Measurements from ENCODE around the gene SLC26A5.
"Not testable (repeated sequence)": the region's sequence is repeated elsewhere in the genome, so short reads cannot be mapped to it uniquely, and the experiment has no call there.

Gene SLC26A5

DNA sequence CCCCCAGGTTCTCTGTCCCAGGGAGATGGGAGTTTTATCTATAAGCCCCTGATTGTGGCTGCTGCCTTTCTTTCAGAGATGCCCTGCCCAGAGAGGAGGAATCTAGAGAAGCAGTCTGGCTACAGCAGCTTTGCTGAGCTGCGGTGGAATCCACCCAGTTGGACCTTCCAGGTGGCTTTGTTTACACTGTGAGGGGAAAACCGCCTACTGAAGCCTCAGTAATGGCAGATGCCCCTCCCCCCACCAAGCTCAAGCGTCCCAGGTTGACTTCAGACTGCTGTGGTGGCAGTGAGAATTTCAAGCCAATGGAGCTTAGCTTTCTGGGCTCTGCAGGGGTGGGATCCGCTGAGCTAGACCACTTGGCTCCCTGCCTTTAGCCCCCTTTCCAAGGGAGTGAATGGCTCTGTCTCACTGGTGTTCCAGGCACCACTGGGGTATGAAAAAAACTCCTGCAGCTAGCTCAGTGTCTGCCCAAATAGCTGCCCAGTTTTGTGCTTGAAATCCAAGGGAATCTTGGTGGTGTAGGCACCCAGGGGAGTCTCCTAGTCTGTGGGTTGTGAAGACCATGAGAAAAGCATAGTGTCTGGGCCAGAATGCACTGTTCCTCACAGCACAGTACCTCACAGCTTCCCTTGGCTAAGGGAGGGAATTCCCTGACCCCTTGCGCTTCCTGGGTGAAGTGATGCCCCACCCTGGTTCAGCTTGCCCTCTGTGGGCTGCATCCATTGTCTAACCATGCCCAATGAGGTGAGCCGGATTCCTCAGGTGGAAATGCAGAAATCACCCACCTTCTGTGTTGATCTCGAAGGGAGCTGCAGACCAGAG is 40.0 kb downstream of the SLC26A5 start:
- DNase-seq (ENCODE audit: low spot score), result not testable (repeated sequence)

DNA sequence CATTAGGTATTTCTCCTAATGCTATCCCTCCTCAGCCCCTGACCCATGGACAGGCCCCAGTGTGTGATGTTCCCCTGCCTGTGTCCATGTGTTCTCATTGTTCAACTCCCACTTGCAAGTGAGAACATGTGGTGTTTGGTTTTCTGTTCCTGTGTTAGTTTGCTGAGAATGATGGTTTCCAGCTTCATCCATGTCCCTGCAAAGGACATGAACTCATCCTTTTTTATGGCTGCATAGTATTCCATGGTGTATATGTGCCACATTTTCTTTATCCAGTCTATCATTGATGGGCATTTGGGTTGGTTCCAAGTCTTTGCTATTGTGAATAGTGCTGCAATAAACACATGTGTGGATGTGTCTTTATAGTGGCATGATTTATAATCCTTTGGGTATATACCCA is 46.3 kb downstream of the SLC26A5 start:
- not testable (repeated sequence) for DNase-seq (ENCODE audit: low spot score)

DNA sequence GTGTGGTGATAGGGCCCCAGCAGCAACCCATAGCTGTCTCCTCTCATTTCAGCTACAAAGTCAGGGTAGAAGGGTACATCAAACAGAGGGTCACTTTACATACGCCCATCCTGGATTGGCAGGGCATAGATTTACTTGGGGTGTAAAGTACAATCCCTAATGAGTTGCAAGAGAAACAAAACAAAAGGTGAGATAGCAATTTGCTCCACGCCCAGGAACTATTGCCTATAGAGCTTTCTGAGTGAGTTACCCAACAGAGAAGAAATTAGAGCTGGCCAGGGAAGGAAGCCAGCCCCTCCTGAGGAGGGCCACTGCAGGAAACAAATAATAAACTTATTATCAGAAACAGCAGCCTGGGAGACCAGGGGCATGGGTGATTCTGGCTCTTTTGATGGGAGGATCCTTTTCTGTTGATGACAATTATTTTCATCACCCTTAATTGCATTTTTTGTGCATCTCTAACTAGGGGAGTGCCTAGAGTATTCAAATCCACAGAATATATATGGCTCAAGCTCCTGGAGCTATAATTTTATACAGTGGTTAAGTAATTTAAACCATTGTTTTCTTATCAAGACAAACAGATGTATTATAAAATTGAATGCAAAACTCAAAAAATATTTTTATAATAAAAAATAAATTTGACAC is 47.4 kb downstream of the SLC26A5 start:
- DNase-seq (ENCODE audit: low spot score), result no peak

DNA sequence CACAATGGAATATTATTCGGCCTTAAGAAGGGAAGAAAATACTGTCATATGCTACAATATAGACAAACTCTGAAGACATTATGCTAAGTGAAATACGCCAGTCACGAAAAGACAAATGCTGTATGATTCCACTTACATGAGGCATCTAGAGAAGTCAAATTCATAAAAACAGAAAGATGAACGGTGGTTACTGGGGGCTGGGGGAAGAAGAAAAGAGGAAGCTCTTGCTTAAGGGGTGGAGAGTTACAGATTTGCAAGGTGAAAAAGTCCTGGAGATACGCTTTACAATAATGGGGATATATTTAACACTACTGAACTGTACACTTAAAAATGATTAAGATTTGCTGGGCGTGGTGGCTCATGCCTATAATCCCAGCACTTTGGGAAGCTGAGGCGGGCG is 49.5 kb downstream of the SLC26A5 start:
- no peak for DNase-seq (ENCODE audit: low spot score)

DNA sequence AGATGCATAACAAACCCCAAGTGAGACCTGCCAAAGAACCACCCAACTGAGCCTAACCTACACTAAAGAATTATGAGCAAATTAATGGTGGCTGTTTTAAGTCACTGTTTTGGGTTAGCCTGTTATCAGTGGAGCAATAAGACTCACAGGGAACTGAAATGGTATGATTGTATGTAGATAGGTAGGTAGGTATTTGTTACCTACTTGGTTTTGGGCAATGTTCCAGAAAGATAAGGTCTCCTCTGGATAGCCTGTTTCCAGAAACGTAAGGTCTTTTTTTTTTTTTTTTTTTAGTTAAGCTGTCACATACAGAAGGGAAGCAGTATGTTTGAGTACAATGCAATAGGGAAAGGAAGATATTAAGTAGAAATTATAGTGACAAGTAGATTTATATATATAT is 50.9 kb downstream of the SLC26A5 start:
- no peak for DNase-seq (ENCODE audit: low spot score)

DNA sequence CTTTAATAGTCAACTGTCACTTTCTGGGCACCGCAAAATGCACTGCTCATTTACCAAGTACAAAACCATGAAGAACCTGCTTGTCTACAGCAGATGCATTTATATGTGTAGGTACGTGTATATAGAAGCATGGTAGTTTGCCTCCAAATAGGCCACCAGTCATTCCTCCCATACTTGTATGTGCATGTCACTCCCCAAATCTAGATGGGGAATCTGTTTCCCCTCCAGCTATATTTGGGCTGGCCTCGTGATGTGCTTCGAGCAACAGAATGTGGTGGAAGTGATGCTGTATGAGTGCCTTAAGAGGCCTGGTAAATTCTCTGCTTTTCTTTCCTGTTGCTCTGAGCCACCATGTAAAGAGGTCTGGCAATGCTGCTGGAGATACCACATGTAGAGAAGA is 51.4 kb downstream of the SLC26A5 start:
- DNase-seq (ENCODE audit: low spot score), result no peak

DNA sequence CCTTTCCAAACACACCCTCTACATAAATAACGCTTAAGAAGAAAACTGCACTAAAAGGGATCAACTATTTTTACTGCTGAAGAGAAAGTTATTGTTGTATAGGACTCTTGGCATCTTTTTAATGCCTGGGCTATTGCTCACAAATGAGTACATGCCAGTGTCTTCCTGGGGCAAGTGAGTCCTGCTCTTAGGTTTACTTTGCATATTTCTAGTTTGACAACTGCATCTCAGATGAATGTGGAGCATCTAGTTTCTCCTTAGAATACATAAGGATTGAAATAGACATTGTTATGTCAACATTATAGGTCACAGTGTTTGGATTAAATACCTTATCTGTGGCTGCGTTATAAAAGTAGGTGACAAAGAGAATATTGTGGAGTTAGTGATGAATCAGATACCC is 54.0 kb downstream of the SLC26A5 start:
- DNase-seq (ENCODE audit: low spot score), result no peak

DNA sequence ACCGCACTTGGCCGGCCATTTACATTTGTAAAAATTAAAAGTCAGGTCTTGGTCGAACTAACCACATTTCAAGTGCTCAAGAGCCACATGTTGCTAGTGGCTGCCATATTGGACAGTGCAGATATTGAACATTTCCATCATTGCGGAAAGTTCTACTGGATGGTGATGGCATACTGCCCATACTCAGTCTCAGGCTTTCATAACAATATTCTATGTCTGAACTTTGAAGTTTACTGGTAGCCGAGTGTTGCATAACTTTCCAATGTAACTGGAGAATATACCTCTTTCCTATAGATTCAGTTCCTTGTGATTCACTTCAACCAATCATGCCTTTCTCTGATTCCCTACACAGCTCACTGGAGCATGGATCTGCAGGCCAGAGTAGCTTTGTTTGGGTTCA is 54.9 kb downstream of the SLC26A5 start:
- no peak for DNase-seq (ENCODE audit: low spot score)

DNA sequence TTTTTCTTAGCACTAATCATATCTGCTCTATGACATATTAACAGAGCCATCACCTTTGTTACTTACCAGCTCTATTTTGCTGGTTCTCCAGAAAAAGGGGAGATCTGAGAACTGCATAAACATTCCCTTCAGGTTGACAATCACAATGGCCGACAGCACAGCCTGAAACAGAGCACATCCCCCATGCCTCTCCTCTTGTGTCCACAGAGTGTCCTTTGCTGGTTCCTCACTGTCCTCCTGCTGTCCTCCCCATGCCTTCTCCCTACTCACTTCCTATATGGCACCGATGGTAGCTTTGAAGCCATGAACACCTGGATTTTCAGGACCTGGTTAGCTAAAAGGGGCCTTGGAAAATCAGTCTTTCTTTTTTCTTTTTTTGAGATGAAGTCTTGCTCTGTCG is 56.7 kb downstream of the SLC26A5 start:
- DNase-seq (ENCODE audit: low spot score), result no peak

DNA sequence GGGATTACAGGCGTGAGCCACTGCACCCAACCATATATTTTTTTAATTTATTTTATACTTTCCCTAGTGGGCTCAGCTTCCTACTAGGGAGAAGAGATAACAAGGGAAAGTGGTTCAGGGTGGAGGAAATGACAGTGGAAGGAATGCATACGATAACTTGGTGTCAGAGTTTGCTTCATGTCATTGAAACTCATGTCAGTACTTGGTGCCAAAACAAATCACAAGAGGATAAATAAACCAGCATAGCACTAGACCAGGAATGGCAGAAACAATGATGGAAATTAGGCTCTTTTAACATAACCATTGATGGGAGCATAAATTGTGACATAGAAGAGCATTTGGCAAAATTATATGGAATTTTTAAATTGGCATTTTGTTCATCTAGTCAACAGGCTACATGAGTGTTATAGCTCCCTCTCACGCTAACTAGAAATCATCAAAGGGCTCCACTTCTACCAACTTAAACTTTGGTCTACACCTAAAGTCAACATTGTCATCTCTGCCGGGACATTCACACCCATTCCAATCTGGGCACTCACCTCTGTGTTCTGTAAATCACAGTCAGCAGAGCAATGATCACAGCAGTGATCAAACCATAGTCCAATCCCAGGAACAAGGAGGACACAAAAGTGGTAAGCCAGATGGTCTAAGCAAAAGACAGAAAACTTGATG is 57.4 kb downstream of the SLC26A5 start:
- DNase-seq (ENCODE audit: low spot score), result no peak

DNA sequence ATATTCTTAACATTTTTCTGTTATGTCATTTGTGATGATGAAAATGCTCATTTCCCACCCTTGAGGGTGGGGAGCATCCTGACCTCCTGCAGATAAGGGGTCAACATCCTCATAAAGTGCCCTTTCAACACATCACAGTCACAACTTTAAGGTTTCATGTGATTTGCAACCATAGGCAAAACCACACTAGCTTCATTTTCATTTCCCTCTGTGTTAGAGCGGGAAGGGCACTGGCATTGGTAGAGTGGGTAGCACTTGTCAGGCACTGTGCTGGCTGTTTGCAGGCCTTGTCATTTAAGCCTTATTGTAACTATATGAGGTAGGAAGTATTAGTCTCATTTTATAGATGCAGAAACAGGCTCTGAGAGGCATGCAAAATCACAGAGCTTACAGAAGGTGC is 58.8 kb downstream of the SLC26A5 start:
- DNase-seq (ENCODE audit: low spot score), result no peak

DNA sequence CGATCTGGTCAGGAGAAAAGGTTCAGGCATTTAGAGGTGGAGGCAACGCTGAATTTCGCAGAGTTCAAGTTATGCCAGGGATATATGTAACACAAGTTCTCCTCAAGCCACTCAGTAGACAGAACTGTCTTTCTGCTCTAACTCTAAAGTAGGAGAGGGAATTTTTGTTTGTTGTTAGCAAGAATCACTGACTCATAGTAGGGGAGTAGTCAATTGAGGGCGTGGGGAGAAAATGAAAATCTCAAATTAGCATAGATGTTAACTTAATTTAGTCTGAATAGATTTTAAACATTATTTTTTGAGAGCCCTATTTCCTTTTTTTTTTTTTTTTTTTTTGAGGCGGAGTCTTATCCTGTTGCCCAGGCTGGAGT is 64.0 kb downstream of the SLC26A5 start:
- no peak for DNase-seq (ENCODE audit: low spot score)

DNA sequence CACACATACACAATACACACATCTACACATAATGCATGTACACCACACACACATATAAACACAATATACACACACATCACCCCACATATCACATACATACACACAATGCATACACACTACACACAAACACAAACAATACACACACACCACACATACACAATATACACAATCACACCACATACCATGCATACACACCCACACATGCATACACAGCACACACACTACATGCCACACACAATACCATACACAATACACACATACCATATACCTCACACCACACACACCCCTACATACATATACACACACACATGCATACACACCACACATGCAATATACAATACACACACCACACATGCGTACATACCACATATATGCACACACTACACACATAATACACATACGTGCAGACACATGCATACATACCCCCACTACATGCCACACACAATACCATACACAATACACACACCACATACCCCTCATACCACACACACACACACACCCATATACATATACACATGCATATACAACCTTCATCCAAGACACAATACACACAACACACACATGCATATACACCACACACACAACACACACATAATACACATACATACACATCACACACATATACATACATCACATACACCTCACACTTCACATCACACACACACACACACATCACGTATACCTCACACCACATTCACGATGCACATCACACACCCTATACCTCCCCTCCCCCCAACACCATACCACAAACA is 64.6 kb downstream of the SLC26A5 start:
- no peak for DNase-seq (ENCODE audit: low spot score)

DNA sequence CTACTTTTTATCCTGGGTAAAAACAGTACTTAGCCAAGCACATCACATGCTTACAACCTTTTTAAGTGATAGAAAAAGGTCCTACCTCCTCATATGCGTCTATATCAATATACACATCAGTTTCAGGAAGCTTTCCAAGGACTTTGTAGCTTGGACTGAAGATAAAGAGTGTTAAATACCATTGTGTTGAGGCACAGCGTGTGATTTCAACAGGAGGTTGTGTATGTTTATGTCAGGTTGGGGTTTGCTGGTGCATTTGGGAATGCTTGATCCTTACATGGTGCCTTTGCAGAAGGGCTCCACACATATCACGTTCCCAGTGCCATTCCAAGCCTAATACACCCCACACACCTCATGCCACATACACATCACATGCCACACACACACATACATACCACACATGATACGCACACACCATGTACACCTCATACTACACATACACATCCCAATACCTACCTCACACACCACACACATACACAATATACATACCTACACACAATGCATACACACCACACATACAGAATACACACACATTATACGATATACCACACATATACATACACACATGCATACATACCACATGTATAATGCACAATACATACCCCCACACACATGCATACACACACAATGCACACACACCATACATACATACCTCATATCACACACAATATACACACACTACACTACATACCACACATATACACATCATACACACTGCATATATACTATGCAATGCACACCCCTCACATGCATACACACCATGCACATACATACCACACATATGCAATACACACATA is 65.4 kb downstream of the SLC26A5 start:
- DNase-seq (ENCODE audit: low spot score), result no peak

DNA sequence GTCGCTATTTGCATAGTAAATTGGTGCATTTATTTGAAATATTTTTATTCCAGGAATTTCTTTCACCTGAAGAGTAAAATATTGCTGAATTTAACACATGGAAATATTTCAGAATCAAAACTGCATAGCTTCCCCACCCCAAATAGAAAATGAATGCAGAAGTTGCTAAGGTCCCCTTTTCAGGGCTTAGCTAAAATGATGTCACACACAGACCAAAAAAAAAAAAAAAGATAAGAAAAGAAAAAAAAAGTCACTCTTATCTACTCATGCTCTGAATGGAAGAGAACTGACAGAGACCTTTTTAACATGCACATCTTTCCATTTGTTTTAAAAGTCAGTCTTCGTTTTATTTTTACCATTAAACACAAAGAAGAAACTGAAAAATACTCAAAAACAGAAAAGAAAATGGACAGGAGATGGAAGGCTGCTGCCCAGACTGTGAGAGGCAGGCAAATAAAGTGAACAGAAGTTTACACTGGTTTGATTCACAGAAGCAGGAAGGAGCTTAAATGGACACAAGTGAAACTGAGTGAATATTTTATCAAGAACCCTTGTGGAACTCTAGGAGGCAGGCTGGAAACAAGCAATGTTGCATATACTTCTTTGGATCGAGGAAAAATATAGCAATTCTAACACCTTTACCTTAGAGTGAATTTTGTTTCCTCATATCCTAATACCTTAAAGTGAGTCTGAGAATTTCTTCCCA is 66.6 kb downstream of the SLC26A5 start:
- no peak for DNase-seq (ENCODE audit: low spot score)

DNA sequence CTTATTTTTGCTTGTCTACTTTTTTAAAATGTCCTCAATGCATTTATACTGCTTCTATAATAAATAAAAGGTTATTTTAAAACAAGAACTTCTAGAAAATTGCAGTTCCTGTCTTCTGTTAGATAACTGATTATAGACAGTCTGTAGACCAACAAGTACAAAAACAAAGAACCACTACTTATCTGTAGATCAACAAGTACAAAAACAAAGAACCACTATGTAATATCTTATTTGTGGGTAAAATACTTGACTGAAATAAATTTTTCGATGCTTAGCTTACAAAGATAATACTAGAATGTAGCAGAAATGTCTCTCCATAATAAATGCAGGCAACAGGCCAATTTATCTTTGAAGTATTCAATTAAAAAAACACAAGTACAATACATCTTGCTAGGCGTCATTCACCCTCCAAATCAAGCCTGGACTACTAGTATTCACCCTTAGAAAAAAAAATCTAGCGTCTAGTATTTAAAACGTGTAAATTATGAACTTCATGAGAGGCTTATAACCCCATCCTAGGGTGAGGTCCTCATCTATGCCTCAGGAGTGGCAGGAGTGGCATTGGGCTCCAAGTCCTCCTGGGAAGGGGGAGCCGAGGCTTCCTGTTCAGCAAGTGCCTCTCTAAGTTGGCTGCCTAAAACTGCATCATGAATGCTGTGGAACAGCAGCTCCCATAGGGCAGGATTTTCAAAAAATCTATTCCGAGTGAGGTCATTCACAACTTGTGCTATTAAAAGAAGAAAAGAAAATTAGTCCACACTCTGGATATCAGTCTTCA is 72.0 kb downstream of the SLC26A5 start:
- no peak for DNase-seq (ENCODE audit: low spot score)

DNA sequence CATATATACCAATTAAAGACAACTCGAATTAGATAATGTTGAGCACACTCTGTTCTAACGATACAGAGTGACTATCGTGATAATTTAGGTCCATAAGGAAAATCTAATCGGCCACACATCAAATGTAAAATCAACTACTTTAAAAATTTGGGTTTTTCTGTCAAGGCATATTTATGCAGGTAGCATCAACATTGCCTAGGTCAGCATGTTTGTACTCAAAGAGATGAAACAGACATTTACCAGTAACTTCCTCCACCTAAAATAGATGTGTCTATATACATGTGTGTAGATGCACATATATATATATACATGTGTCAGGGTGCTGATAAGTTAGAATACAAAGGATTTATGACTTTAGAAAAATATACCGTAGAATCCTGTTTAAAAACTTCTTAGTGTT is 76.6 kb downstream of the SLC26A5 start:
- DNase-seq (ENCODE audit: low spot score), result no peak

DNA sequence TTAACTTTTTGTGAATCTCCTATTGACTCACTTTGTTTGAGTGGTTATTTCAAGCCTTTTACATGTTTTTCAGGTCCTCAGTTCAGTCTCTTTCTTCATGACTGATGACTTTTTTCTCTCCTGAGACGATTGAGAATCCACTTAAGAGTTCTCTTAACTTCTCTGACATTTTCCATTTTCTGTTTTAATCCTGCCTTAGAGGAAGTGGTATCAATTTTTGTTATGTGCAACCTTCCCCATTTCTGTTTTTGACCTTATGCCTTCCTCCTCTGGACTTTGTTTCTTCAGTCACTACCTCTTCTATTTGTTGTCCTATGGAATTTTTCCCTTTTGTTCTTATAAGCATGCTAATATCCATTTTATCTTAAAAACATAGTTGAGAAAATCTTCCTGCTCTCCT is 96.2 kb downstream of the SLC26A5 start:
- no peak for DNase-seq (ENCODE audit: low spot score)

DNA sequence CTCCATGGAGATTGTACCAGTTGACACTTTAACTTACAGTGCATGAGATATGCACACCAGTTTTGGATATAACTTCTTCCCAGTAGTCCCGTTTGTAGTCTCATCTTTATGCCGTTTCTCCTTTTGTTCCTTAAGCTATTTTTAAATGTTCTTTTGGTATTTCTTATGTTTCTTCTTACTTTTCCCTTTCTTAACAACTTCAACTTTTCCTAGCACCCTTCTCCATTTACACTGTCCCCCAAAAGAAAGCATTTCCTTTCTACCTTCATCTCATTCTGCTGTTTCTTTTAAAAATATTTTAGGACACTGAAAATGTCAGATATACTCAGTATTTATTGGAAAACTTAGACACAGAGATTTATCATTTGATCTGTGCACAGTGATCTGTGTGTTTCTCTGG is 97.0 kb downstream of the SLC26A5 start:
- DNase-seq (ENCODE audit: low spot score), result no peak

DNA sequence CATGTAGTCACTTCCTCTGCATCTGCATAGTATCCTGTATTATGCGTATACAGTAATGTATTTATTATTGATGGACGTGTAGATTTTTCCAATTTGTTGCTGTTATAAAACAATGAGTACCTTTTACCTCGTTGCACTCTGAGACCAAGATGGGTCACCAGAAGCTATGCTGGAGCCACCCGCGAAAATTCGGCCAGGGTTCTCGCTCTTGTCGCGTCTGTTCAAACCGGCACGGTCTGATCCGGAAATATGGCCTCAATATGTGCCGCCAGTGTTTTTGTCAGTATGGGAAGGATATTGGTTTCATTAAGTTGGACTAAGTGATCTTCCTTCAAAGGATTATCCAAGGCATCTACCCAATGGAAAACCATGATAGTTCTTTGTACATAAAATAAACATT is 97.6 kb downstream of the SLC26A5 start:
- DNase-seq (ENCODE audit: low spot score), result no peak

All from iPS-NIHi11 (cell line).